HUDEP-2 (cell line): Measurements from ENCODE around the gene MAN2B1.
"Not testable (repeated sequence)": the region's sequence is repeated elsewhere in the genome, so short reads cannot be mapped to it uniquely, and the experiment has no call there.

Experiments used
- DNase-seq, 76 experiments: peaks; one replicate each; lab custom pipeline; 2025; ENCODE audit not compliant: unreplicated experiment in 76 of 76; lab: John Stamatoyannopoulos, UW

Gene MAN2B1

GRCh38 chr19:12626958-12627357 is 39.6 kb downstream of the MAN2B1 start:
- no peak for DNase-seq

- DNase-seq: no peak
These were observed 43.0 kb downstream of the MAN2B1 start for GRCh38 chr19:12623361-12624031.

GRCh38 chr19:12621253-12622024 is 45.1 kb downstream of the MAN2B1 start:
- DNase-seq: not testable (repeated sequence)

- no peak for DNase-seq
These were observed 48.9 kb downstream of the MAN2B1 start for GRCh38 chr19:12617646-12618045.

DNA sequence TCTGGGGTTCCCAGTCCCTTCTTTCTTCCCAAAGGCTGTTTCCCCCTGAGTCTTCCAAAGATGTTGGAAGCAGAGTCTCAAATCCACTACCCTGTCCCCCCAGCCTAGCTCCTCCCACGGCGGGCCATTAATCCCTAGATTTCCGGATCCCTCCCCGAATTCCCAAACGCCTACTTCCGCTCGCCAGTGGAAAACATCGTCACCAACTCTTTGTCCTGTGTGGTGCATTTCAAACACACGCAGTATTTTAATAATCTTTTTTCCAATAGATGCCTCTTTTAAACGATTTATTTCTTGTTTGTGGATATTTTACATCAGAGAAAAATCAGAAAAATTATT is 55.2 kb downstream of the MAN2B1 start:
- peak in 7 of 76 experiments; percentile 6 to 46 (median 17) for DNase-seq

GRCh38 chr19:12610540-12611360 is 55.8 kb downstream of the MAN2B1 start, which contains the start of the genes ZNF490 and ZNF791:
Gene ZNF490 (minus strand): TSS chr19:12610813. CDS start chr19:12610680, 133 bp downstream.
Gene ZNF791 (plus strand): TSS chr19:12610920. CDS start chr19:12611080, 160 bp downstream.
- DNase-seq: peak; percentile 67 to 100 (median 98)

- no peak for DNase-seq
These were observed 58.9 kb downstream of the MAN2B1 start for GRCh38 chr19:12607631-12608030.

DNA sequence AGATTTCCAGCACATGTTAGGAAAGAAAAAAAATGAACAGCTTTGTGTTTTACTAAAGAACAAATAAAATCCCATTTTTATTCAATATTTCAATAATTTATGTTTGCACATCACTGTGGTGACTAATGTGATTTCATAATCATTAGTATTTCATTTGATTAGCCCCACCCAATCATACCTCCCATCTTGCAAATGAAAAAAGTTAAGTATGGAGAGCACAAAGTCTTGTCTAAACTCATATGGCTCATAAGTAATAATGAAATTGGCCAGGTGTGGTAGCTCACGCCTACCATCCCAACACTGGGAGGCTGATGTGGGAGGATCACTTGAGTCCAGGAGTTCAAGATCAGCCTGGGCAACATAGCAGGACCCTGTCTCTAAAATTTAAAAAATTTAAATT is 59.7 kb downstream of the MAN2B1 start:
- no peak for DNase-seq

DNA sequence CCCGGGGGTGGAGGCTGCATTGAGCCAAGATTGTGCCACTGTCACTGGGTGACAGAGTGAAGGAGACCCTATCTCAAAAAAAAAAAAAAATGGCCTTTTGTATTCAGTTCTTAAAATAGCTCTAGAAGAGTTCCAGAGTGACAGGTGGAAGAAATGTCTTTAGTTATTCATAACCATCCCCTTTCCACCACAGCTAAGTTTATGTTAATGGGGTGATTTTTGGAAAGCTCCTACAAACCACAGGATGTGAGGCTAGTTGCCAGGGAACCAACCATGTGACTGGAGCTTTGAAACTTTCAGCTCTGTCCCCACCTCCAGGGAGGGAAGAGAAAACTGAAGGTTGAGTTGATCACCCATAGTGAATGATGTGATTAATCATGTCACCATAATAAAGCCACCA is 62.8 kb downstream of the MAN2B1 start:
- DNase-seq: no peak

- DNase-seq: no peak
These were observed 68.9 kb downstream of the MAN2B1 start for GRCh38 chr19:12597594-12597993.

DNA sequence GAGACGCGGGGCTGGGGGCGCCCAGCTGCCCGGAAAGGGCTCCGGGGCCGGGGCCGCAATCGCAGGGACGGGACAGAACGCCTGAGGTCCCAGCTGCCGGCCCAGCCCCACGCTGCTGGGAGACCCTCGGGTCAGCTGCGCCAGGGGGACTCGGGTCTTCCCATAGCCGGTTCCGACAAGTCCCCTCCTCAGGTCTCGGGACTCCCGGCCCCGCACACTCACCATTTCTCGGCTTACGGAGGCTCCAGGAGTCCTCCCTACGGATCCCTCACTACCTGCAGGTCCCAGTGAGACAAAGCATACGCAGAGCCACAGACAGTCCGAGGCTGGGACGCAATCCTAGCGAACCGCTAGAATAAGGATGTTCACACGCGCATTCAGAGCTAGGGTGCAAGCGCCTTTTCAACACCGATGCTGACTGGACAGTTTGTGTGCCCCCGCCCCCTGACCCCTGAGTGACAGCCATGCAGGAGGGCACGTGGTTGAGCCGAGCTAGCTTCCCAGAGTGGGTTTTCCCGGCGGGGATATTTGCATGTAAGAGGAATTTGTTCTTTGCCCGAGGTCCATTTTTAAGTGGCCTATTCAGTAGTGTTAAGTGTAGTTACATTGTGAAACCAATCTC is 69.5 kb downstream of the MAN2B1 start:
- no peak for DNase-seq
